Calu3 (cell line): Measurements from ENCODE around the gene TRRAP. TPM values are rescaled to one million over a fixed set of nuclear protein-coding genes. Genes with fewer than 3 reads are reported as not detected.

ENCODE experiments used
- BruUV-seq: library from RNA; stranded (reverse); fragments of 400-500 nt; replicated peaks from 2 replicates; lab custom pipeline; 2021; lab: Mats Ljungman, UMichigan
- CTCF ChIA-PET: fragments of 300-600 bp; sonication (Branson Sonifier 250); formaldehyde crosslinking; loops from one replicate; lab custom pipeline; 2022; ENCODE audit warnings: antibody characterized with exemption; lab: Charles Lee
- DNase-seq: peaks from one replicate; pipeline ENCODE4 v3.0.0; 2022
- H3K27ac Mint-ChIP-seq: one replicate; pipeline ENCODE4 v1.8.0; 2022; ENCODE audit warnings: mixed read lengths; ENCODE audit not compliant: unreplicated experiment
- H3K27me3 Mint-ChIP-seq: one replicate; pipeline ENCODE4 v1.8.0; 2022; ENCODE audit warnings: mixed read lengths; ENCODE audit not compliant: unreplicated experiment
- H3K36me3 Mint-ChIP-seq: one replicate; pipeline ENCODE4 v1.8.0; 2022; ENCODE audit warnings: mild to moderate bottlenecking, moderate library complexity, mixed read lengths; ENCODE audit not compliant: insufficient read depth, unreplicated experiment
- H3K4me1 Mint-ChIP-seq: one replicate; pipeline ENCODE4 v1.8.0; 2022; ENCODE audit warnings: mild to moderate bottlenecking, low read depth, mixed read lengths; ENCODE audit not compliant: unreplicated experiment
- H3K4me3 Mint-ChIP-seq: one replicate; pipeline ENCODE4 v1.8.0; 2022; ENCODE audit warnings: mild to moderate bottlenecking, low read depth, moderate library complexity, mixed read lengths; ENCODE audit not compliant: unreplicated experiment
- H3K9me3 Mint-ChIP-seq: one replicate; pipeline ENCODE4 v1.8.0; 2022; ENCODE audit warnings: low read depth, mixed read lengths; ENCODE audit not compliant: unreplicated experiment
- intact Hi-C: fragments of 100-400 bp; cut with micrococcal nuclease; formaldehyde crosslinking; loops from one replicate; pipeline ENCODE4 v1.10.0; 2022; ENCODE audit not compliant: unreplicated experiment
- total RNA-seq: library from RNA; stranded (reverse); gene quantifications from 2 replicates; pipeline ENCODE4 v1.2.3, GENCODE V29; 2022
- TF ChIP-seq, protein P1 (sequence below): fragments of 200-600 bp; IDR thresholded peaks from one replicate; pipeline ENCODE4 v1.8.0; 2022; ENCODE audit warnings: antibody characterized with exemption; ENCODE audit not compliant: unreplicated experiment

TRRAP gene
- total RNA-seq, 1 experiment from 2014 or later, result 30.9 TPM

DNA sequence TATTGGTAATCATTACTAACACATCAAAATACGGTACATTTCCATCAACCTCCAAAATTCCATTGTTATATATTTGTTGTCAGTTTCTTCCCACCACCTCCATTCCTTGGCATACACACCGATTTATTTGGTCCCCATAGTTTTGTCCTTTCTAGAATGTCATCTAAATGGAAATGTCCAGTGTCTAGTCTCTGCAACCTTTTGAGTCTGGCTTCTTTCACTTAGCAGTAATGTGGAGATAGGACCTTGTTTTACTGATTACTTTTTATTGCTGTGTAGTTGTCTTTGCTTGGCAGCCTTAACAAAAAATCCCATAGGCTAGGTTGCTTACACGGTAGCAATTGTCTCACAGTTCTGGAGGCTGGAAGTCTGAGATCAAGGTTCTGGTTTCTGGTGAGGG is 22.5 kb downstream of the TRRAP start:
- Mint-ChIP-seq H3K27ac (no peak overlapping the region), H3K27me3 (no peaks in the 10 kb centered on the region), H3K36me3 (peaks cover 24% of the 10 kb centered on the region), H3K4me1 (no peaks in the 10 kb centered on the region), H3K9me3 (no peaks in the 10 kb centered on the region), H3K4me3 (no peak overlapping the region)
- TF ChIP-seq, protein P1, sequence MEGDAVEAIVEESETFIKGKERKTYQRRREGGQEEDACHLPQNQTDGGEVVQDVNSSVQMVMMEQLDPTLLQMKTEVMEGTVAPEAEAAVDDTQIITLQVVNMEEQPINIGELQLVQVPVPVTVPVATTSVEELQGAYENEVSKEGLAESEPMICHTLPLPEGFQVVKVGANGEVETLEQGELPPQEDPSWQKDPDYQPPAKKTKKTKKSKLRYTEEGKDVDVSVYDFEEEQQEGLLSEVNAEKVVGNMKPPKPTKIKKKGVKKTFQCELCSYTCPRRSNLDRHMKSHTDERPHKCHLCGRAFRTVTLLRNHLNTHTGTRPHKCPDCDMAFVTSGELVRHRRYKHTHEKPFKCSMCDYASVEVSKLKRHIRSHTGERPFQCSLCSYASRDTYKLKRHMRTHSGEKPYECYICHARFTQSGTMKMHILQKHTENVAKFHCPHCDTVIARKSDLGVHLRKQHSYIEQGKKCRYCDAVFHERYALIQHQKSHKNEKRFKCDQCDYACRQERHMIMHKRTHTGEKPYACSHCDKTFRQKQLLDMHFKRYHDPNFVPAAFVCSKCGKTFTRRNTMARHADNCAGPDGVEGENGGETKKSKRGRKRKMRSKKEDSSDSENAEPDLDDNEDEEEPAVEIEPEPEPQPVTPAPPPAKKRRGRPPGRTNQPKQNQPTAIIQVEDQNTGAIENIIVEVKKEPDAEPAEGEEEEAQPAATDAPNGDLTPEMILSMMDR, result no peak
- intact Hi-C loops, result no loop called here
- no TSS peak for BruUV-seq
- no peak for DNase-seq
- CTCF ChIA-PET, result no interaction called here

DNA sequence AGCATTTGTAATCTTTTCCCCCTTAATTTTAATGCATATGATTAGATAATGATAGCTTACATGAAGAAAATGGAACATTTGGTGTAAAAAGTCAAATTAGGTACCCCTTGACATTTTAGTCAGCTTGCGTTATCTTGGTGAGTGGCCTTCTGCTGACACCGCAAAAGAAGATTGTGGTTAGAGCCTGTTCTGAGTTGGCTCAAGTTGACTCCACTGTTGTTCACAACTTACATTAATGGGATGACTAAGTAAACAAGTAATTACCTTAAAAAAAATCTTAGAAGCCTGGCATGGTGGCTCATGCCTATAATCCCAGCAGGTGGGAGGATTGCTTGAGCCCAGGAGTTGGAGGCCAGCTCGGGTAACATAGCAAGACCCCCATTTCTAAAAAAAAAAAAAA is 24.2 kb downstream of the TRRAP start:
- Mint-ChIP-seq H3K4me3 (no peak overlapping the region), H3K27ac (no peak overlapping the region), H3K36me3 (peaks cover 21% of the 10 kb centered on the region), H3K27me3 (no peaks in the 10 kb centered on the region), H3K9me3 (no peaks in the 10 kb centered on the region), H3K4me1 (no peaks in the 10 kb centered on the region)
- TF ChIP-seq, protein P1, result no peak
- no TSS peak for BruUV-seq
- intact Hi-C loops, result no loop called here
- DNase-seq, result no peak
- CTCF ChIA-PET, result no interaction called here

DNA sequence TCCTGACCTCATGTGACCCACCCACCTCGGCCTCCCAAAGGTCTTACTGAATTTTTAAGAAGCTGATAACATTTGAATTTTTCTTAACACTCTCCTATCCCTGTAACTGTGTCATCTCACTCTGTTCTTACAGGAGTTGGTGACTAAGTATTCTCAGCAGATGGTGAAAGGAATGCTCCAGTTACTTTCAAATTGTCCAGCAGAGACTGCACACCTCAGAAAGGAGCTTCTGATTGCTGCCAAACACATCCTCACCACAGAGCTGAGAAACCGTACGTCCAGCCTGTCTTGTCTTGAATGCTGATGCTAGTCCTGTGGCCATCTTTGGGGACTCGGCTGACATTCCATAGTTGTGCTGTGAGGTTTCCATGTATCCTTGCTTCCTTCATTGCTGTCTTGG is 24.9 kb downstream of the TRRAP start:
- intact Hi-C loops, result no loop called here
- H3K4me3 Mint-ChIP-seq, result no peak overlapping the region
- no peaks in the 10 kb centered on the region for H3K4me1 Mint-ChIP-seq
- CTCF ChIA-PET, result no interaction called here
- TF ChIP-seq, protein P1, result no peak
- H3K36me3 Mint-ChIP-seq, result peaks cover 24% of the 10 kb centered on the region
- no peaks in the 10 kb centered on the region for H3K9me3 Mint-ChIP-seq
- no peak for DNase-seq
- no TSS peak for BruUV-seq
- no peak overlapping the region for H3K27ac Mint-ChIP-seq
- no peaks in the 10 kb centered on the region for H3K27me3 Mint-ChIP-seq

DNA sequence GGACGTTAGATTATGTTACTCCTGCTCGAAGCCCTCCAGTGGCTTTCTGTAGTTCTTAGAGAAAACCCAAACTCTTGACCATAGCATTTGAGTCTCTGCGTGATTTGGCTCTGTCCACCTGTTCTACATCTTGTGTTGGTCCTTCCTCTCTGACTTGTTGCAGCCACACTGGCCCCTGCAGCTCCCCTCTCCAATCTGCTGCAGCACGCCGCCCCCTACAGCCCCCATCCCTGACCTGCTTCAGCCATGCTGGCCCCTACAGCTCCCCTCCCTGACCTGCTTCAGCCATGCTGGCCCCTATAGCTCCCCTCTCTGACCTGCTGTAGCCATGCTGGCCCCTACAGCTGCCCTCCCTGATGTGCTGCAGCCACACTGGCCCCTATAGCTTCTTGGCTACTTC is 29.2 kb downstream of the TRRAP start:
- Mint-ChIP-seq H3K36me3 (peaks cover 24% of the 10 kb centered on the region), H3K27me3 (no peaks in the 10 kb centered on the region)

More for the DNA sequence above, 29.2 kb downstream of the TRRAP start:
- no peak overlapping the region for H3K4me3 Mint-ChIP-seq
- H3K27ac Mint-ChIP-seq, result no peak overlapping the region
- no peaks in the 10 kb centered on the region for H3K9me3 Mint-ChIP-seq
- intact Hi-C loops, result no loop called here
- CTCF ChIA-PET, result interaction anchor here (0.6 kb wide), 1 partner anchor 108 kb away, joined by 3 read pairs; no protein-coding TSS in a partner anchor
- no TSS peak for BruUV-seq
- TF ChIP-seq, protein P1, result no peak
- DNase-seq, result no peak
- H3K4me1 Mint-ChIP-seq, result no peaks in the 10 kb centered on the region
